Duodenal mucosa (tissue), 2 donors: ENCODE results near the gene SUCNR1.

Experiments used
- H3K27ac ChIP-seq: one replicate; pipeline ENCODE4 v1.7.0; 2013; ENCODE audit warnings: low read depth, low read length
- H3K27me3 ChIP-seq, 2 donors: one replicate each; pipeline ENCODE4 v1.7.0; 2013; ENCODE audit warnings: low read length in 2 of 2, control low read depth in 1 of 2; ENCODE audit not compliant: insufficient read depth in 2 of 2, control insufficient read depth in 1 of 2
- H3K36me3 ChIP-seq, 2 donors: one replicate each; pipeline ENCODE4 v1.7.0; 2013; ENCODE audit warnings: low read length in 2 of 2, control low read depth in 1 of 2; ENCODE audit not compliant: insufficient read depth in 2 of 2, control insufficient read depth in 1 of 2
- H3K4me1 ChIP-seq, 2 donors: one replicate each; pipeline ENCODE4 v1.7.0; 2013; ENCODE audit warnings: low read length in 2 of 2, control low read depth in 1 of 2; ENCODE audit not compliant: insufficient read depth in 2 of 2, control insufficient read depth in 1 of 2
- H3K4me3 ChIP-seq, 2 donors: one replicate each; pipeline ENCODE4 v1.7.0; 2013; ENCODE audit warnings: low read length in 2 of 2, low read depth in 1 of 2
- H3K9ac ChIP-seq, 2 donors: one replicate each; pipeline ENCODE4 v1.7.0; 2013; ENCODE audit warnings: low read length in 2 of 2, low read depth in 1 of 2
- H3K9me3 ChIP-seq, 2 donors: one replicate each; pipeline ENCODE4 v1.7.0; 2013; ENCODE audit warnings: low read length in 2 of 2, control low read depth in 1 of 2; ENCODE audit not compliant: control insufficient read depth in 1 of 2

The SUCNR1 gene

DNA sequence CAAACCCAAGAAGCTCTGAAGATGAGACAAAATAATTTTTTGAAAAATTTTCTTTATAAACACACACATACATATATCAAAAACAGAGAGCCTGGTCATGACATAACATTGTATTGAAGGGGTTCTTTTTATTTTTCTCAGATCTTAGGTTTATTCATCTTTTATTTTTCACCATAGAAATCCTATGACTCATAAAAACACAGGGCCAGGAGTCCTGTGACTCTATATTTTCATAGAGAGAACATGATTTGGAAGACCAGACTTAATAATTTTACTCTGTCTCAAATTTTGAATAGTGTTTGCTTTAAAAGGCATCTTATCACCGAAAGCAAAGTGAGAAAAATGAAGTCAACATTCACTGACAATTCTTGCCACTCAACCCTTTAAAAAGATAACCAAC lies 57.7 kb downstream of the SUCNR1 start:
- no peak overlapping the region for H3K9ac ChIP-seq
- no peaks in the 10 kb centered on the region for H3K27me3 ChIP-seq
- no peak overlapping the region for H3K4me3 ChIP-seq
- H3K36me3 ChIP-seq: no peaks in the 10 kb centered on the region
- H3K9me3 ChIP-seq: no peaks in the 10 kb centered on the region
- no peak overlapping the region for H3K27ac ChIP-seq
- no peaks in the 10 kb centered on the region for H3K4me1 ChIP-seq

DNA sequence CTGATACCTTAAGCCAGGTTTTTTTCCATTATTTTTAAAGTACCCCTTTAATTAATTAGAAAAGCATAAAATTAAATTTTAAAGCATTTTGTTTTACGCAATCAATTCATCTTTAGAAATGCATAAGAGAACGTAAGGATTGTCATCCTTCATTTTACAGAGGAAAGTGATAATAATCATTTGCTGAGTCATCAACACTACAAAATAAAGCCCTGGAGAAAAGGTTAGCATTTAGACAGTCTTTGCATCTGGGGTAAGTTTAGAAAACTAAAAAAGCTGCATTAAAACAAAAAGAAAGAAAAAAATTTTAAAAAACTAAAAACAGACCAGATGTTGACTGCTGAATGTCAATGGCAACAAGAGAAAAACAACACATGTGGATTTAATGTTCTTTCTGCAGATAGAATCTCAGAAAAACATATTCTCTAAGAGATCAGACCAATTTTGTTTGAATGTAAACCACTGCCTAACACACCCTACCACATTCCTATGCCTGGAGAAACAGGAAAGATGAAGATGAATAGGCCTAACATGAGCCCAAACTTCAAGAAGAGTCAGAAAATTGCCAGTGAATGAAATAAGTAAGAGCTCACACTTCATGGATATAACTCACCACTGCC lies 59.9 kb downstream of the SUCNR1 start:
- Histone ChIP-seq H3K9me3 (no peaks in the 10 kb centered on the region), H3K4me1 (no peaks in the 10 kb centered on the region), H3K27ac (no peak overlapping the region), H3K27me3 (no peaks in the 10 kb centered on the region), H3K36me3 (no peaks in the 10 kb centered on the region), H3K9ac (no peak overlapping the region), H3K4me3 (no peak overlapping the region)
